ENCODE data around the gene NOB1.

NOB1 gene

DNA sequence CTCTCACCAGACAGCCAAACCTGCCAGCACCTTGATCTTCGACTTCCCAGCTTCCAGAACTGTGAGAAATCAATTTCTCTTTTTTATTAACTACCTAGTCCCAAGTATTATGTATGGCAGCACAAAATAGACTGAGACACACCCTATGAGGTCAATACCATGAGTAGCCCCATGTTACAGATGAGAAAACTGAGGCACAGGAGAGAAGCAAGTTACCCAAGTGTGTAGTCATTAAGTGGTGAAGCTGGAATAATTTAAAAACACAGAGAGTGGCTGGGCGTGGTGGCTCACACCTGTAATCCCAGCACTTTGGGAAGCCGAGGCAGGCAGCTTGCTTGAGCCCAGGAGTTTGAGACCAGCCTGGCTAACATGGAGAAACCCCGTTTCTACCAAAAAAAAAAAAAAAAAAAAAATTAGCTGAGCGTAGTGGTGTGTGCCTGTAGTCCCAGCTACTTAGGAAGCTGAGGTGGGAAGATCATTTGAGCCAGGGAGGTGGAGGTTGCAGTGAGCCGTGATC, 33.2 kb downstream of the NOB1 start:
- no peak for DNase-seq (ENCODE audit: low read depth in 3 of 3)

DNA sequence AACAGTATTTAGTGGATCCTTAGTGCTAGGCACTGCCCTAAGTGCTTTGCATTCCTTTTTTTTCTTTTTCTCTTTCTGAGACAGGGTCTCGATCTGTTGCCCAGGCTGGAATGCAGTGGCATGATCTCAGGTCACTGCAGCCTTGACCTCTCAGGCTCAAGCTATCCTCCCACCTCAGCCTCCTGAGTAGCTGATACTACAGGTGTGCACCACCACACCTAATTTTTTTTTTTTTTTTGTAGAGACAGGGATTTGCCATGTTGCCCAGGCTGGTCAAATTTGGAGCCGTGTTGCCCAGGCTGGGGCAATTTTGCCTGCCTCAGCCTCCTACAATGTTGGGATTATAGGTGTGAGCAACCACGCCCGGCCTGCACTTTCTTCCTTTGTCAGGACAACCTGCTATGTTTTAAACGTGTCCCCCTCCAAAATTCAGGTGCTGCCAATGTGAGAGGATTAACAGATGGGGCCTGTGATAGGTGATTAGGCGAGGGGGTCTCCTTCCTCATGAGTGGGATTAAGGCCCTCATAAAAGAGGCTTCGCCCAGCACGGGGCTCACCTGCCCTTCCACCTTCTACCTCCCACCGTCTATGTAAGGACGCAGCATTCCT, 33.8 kb downstream of the NOB1 start:
- DNase-seq (ENCODE audit: low read depth in 3 of 3), result no peak

DNA sequence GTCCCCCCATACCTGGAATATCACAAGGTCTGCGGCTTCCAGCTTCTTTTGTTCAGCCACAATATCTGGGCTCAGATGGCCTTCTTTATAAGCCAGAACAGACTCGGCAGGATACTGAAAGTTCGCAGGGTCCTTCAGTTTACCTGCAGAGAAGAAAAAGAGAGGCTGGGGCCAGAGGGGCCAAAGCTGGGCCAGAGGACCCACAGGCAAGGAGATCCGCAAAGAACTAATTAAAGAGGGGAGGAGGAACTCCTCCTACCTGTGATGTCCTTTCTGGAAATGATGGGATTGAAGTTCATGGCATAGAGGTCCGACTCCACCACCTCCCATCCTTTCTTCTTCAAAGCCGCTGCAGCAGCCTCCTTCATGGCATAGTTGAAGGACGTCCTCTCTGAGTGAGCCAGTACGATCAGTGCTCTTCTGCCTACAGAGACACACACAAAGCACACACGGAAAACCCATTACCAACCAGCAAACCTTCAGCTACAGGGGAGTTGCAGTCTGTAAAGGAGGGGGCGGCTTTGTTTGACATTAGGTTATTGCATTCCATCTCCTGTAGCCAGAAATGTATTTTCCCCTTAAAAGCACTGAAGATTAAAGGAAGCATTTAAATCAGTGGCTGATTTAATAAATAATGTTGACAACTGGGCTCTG, 36.5 kb downstream of the NOB1 start:
- DNase-seq (ENCODE audit: low read depth in 3 of 3), result no peak

DNA sequence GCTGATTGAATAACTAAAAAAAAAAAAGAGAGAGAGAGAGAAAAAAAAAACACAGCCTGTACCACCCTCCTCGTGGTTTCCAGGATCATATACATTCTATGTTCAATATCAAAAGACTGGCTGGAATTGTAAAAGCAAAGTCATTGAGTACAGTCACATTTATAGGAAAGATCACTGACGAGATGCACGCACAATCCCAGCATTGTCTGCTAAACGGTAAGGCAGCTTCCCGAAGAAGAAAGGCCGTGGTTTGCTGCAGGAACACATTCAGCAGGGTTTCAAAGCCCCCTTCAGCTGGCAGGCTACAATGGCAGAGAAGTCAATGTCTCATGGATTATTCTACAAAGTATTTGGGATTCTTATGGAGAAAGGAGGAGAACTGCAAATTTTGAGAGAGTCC, 37.7 kb downstream of the NOB1 start:
- no peak for DNase-seq (ENCODE audit: low read depth in 3 of 3)

DNA sequence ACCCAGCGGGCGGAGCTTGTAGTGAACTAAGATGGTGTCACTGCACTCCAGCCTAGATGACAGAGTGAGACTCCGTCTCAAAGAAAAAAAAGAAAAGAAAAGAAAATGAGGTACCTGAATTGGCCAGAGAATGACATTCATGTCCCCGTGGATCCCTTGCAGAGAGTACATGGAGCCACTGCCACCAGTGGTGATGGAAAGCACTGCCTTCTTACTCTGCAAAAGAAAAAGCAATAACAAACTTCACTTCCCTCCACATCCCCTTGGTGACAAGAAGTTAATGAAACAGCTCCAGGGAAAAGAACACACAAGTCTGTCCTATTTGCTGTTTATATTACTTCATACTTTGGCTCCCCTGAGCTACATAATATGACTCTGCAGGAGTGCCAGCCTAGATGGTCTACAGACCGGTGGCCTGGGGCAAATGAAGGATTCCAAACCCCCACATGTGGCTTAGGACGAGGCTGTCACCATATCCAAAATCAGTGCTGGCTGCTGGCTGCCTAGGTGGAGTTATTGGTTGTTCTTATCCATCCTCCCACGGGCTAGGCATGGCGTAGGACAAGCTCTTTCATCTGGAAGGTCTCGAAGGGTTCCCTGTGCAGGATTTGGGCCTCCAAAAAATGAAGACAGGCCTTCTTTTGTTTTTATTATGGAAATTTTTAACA, 41.7 kb downstream of the NOB1 start:
- no peak for DNase-seq (ENCODE audit: low read depth in 3 of 3)

DNA sequence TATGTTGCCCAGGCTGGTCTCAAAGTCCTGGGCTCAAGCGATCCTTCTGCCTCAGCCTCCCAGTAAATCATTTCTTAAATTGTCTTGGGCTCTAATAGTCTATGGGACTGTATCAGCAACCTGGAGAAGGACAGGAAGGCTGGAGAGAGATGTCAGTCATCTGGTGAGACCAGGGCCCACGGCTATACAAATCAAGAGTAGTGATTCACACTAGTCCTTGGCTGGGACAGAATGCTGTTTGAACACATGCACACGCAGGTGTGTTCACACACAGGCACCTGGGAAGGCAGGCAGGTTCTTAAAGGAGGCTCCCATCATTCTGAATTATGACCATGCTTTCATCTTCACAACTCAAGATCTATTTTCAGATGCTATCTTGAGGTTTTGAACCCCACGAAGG, 42.4 kb downstream of the NOB1 start:
- DNase-seq (ENCODE audit: low read depth in 3 of 3), result no peak

DNA sequence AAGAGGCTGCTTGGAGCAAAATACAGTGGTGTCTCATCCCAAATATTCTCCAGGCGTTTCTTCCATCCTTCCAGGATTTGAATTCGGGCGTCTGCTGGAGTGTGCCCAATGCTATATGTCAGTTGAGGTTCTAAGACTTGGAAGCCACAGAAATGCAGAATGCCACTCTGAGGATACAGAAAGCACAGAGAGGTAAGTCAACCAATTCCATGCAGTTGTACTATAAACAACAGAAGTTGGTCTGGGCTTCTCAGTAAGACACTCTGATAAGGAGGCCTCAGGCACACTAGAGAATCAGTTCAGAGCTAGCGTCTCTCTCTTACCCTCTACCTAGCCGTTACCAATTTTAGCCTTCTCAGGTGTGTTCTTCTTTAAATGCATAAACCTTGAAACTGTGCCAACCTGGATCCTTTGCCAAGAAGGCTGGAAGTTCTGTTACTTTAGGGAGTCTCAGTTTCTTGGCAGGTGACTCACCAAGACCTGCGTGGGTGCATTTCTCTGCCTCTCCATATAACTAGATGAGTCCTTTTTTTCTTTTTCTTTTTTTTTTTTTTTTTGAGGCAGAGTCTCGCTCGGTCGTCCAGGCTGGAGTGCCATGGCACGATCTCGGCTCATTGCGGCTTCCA, 43.5 kb downstream of the NOB1 start:
- no peak for DNase-seq (ENCODE audit: low read depth in 3 of 3)

DNA sequence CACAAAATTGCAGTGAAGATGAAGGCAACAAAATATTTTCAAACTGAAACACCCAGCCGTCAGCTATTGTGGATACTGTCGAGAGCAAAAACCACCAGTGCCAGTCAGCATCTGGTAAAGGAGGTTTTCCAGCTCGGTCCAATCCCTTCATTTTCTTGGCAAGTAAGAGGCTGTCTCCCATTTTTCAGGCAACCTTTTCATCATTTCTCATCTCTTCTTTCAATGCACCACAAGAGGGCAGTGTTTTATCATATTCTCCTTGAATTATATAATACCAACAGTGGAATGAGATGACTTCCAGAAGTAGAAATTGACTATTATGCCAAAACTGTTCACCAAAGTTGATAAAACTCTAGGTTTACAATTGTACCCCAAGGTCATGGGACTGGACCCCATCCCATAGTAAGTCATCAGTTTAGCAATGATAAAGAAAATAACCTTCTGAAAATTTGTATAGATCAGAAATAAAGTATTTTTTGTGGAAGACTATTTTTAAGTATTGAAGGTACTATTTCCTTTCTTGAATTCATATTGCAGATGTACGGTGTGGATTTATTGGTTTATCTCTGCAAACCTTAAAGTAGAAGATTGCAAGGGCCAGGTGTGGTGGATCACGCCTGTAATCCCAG, 45.2 kb downstream of the NOB1 start:
- no peak for DNase-seq (ENCODE audit: low read depth in 3 of 3)

DNA sequence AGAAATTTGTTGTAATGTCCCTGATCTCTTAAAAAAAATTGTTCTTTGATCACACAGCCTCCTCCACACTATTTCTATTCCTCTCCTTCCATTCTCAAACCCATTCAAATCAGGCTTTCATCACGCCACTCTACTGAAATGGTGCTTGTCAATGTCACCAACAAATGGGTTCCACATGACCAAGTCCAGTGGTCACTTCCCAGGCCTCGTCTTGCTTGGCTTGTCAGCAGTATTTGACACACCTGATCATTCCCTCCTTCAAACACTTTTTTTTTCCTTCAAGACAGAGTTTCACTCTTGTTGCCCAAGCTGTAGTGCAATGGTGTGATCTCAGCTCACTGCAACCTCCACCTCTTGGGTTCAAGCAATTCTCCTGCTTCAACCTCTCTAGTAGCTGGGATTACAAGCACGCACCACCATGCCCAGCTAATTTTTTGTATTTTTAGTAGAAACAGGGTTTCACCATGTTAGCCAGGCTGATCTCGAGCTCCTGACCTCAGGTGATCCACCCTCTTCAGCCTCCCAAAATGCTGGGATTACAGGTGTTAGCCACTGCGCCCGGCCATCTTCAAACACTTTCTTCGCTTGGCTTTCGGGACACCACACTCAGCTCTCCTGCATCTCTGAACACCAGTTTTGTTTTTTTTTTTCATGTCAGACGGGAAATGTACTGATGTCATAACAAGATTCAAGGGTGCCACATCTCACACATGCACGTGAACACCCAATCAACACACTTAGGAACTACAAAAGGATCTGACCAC, 46.6 kb downstream of the NOB1 start:
- no peak for DNase-seq (ENCODE audit: low read depth in 3 of 3)

DNA sequence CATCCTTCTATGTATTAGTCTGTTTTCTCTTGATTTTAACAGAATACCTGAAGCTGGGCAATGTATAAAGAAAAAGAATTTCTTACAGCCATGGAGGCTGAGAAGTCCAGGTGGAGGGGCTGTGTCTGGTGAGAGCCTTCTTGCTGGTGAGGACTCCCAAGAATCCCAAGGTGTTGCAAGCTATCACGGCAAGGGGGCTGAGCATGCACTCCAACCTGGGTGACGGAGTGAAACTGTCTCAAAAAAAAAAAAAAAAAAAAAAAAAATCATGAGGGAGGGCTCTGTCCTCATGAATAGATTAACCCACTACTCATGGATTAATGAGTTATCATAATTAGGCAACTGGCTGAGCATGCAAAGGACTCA, 47.8 kb downstream of the NOB1 start:
- DNase-seq (ENCODE audit: low read depth in 3 of 3), result no peak

DNA sequence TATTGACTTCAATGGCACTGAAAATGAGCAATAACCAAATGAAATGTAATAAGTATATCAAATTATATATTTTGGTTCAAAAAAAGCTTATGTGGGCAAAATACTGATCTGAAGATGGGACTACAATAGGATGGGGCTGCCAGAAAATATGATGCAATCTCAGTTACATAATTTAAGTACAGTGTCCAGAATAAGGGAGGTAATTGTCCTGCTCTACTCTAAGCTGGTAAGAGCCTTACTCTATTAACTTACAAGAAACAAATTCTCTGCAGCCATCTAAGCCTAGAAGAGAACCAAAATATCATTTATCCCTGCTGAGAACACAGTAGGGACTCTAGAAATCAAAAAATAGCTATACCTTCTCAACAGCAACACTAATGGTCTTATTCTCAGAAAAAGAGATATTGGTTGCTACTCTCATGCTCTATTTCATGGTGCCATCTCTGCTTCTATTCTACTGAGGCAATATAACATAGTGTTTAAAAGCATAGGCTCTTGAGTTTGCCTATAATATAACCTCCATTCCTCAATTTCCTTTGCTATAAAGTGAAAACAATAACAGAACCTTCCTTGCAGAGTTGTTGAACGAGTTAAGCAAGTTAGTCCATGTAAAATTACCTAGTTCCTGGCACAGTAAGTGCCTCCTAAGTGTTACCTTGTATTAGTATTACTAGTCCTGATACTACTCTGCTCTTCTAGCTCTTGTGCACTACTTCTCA, 48.3 kb downstream of the NOB1 start:
- no peak for DNase-seq (ENCODE audit: low read depth in 3 of 3)

DNA sequence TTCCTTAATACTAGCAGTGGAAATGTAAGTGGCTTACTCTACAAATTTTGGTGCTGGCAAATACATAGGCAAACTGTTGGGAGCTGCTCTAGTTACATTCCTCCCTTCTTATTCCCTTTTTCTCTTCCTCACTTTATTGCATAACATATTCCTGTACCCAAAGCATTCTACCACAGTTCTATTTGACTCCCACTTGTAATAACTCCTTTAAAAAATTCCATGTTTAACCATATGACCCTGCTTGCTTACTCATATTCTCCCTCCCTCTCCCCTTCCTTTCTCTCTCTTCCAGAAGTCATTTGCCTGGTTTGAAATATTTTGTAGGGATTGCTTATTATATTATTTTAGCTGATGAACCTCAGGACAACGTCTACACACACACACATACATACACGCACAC, 51.1 kb downstream of the NOB1 start:
- no peak for DNase-seq (ENCODE audit: low read depth in 3 of 3)

DNA sequence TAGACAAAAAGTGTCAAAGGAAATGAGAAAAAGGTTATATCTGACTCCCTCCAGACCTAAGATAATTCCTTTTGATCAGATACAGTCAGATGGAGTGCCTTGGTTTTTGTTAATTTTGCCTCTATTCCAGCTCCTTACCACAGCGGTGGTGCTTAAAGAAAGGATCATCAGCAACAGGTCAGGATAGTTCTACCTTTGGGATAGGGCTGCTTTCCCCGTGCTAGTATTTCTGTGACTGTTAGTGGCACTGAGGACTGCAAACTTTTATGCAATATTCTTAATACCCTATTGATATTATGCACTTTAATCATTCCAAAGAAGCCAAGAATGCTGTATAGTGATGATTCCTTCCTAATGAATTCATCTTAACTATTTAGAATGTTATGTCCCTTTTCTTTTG, 52.9 kb downstream of the NOB1 start:
- no peak for DNase-seq (ENCODE audit: low read depth in 3 of 3)

DNA sequence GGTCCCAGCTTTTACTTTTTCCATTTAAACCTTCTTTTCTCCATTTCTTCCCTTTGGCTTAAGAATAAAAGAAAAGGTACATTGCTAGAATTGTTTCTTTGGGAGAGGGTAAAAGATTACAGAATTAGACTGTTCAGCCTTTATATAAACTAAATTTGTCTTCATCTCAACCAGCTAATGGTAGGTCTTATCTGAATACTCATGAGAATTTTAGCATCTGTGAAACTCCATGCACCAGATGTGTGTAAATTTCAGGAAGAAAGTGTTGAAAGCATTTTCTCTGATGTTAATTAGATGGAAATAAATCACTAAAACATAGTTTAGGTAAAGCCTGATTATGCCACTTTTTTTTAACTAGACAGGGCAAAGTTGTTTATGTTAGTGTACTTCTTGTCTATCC, 53.3 kb downstream of the NOB1 start:
- no peak for DNase-seq (ENCODE audit: low read depth in 3 of 3)

DNA sequence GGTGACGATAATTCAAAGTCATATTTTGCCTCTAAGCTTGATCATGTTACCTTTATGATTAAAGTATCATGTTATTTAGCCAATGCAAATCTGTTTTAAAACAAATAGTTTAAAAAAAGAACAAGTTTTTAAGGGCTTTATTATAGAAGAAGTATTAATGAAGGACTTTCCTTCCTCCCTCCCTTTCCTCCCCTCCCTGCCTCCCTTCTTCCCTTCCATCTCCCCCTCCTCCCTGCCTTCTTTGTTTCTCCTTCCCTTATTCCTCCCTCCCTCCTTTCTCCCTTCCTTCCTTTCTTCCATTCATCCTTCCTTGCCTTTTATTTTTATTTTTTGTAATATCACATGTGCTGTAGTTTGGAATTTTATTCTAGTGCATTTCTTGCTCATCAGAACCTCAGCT, 54.8 kb downstream of the NOB1 start:
- DNase-seq (ENCODE audit: low read depth in 3 of 3), result no peak

DNA sequence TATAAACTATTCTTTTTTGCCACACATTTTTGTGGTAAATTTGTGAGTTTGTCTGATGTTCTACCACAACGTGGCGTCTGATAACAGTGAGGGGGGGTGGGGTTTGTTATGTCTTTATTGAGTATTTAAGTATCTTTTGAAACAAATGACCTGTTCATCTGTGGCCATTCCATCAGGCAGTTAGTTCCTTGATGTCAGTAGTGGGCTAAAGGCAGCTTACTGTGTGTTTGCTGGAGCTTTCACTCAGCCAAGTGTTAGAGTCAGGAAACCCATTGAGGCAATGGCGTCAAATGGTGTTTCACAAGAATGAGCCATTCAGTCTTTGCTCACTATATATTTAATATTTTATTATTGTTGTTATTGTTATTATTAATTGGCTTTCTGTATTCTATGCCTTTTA, 56.3 kb downstream of the NOB1 start:
- DNase-seq (ENCODE audit: low read depth in 3 of 3), result no peak

DNA sequence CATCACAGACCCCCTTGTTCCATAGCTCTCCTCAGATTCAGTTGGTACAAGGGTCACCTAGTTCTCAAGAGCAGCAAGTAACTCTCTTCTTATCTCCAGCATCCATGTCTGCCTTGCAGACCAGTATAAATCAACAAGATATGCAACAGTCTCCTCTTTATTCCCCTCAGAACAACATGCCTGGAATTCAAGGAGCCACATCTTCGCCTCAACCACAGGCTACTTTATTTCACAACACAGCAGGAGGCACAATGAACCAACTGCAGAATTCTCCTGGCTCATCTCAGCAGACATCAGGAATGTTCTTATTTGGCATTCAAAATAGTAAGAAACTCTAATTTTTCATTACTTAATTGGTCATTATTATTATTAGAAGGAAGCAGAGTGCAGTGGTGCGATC, 60.8 kb downstream of the NOB1 start:
- DNase-seq (ENCODE audit: low read depth in 3 of 3), result no peak

DNA sequence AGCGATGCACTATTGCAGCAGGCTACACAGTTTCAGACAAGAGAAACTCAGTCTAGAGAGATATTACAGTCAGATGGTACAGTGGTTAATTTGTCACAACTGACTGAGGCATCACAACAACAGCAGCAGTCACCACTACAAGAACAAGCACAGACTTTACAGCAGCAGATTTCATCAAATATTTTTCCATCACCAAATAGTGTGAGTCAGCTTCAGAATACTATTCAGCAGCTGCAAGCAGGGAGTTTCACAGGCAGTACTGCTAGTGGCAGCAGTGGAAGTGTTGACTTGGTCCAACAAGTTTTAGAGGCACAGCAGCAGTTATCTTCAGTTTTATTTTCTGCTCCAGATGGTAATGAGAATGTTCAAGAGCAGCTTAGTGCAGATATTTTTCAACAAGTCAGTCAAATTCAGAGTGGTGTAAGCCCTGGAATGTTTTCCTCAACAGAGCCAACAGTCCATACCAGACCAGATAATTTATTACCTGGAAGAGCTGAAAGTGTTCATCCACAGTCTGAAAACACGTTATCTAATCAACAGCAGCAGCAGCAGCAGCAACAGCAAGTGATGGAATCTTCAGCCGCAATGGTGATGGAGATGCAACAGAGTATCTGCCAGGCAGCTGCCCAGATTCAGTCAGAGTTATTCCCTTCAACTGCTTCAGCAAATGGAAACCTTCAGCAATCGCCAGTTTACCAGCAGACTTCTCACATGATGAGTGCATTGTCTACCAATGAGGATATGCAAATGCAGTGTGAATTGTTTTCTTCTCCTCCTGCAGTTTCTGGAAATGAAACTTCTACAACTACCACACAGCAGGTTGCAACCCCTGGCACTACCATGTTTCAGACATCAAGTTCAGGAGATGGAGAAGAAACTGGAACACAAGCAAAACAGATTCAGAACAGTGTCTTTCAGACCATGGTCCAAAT, 62.5 kb downstream of the NOB1 start:
- DNase-seq (ENCODE audit: low read depth in 3 of 3), result no peak

All from stimulated activated CD4-positive, alpha-beta T cell treated with anti-CD3 and anti-CD28 coated beads, TNF-alpha, amount 100 ng/mL, for 4 hours (primary cell).